ENCODE measurements around the gene HTR3E.
A peak's percentile ranks its signal among the peaks of the same experiment; 100 is the strongest.
"Not testable (repeated sequence)": the region's sequence is repeated elsewhere in the genome, so short reads cannot be mapped to it uniquely, and the experiment has no call there.

The HTR3E gene

DNA sequence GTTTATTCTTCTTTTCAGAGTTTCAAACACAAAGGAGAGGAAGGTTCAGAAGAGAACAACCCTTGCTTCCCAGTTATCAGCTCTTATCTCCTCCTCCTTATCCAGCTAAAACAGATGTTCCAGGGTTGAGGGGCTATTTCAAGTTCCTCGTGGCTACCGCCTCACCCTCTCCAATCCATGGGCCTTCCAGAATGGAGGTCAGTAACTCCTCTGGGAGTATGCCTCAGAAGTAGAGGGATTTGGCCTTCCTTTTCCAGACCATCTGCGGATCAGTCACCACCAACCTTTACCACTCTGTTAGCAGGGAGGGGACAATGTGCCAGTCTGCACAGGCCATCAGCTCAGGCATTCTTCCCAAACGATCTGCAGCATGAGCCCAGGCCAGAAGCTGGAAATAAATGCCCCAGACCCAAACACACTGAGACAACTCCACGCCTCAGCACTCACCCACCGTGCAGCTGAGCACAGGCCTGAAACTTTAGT is 29.2 kb upstream of the HTR3E start:
- DNase-seq (ENCODE audit: low read depth) = no peak
- no peak overlapping the region for H3K4me3 ChIP-seq (ENCODE audit: low read depth, low read length)
- TF ChIP-seq, protein P1, sequence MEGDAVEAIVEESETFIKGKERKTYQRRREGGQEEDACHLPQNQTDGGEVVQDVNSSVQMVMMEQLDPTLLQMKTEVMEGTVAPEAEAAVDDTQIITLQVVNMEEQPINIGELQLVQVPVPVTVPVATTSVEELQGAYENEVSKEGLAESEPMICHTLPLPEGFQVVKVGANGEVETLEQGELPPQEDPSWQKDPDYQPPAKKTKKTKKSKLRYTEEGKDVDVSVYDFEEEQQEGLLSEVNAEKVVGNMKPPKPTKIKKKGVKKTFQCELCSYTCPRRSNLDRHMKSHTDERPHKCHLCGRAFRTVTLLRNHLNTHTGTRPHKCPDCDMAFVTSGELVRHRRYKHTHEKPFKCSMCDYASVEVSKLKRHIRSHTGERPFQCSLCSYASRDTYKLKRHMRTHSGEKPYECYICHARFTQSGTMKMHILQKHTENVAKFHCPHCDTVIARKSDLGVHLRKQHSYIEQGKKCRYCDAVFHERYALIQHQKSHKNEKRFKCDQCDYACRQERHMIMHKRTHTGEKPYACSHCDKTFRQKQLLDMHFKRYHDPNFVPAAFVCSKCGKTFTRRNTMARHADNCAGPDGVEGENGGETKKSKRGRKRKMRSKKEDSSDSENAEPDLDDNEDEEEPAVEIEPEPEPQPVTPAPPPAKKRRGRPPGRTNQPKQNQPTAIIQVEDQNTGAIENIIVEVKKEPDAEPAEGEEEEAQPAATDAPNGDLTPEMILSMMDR (conservative IDR thresholded peaks at IDR 0.05; ENCODE audit: low read depth, low read length) = no peak

DNA sequence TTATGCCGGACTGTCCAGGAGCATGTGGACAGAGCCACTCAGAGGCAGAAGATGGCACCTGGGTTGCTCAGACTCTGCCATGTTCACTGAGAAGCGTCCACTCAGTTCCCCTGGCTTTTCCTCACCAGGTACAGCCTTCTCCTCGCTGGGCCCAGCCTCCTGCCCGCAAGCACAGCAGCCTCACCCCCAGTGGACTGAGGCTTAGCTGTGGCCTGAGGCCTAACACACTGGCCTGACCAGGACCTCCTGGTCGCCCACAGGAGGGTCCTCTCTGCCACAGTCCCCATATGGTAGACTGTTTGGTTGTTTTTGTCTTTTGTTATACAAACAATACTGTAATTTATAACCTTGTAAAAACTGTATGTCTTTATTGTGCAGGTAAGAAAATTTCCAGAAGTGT is 28.5 kb upstream of the HTR3E start:
- no peak overlapping the region for H3K4me3 ChIP-seq (ENCODE audit: low read depth, low read length)
- TF ChIP-seq, protein P1 (conservative IDR thresholded peaks at IDR 0.05; ENCODE audit: low read depth, low read length) = no peak
- no peak for DNase-seq (ENCODE audit: low read depth)

DNA sequence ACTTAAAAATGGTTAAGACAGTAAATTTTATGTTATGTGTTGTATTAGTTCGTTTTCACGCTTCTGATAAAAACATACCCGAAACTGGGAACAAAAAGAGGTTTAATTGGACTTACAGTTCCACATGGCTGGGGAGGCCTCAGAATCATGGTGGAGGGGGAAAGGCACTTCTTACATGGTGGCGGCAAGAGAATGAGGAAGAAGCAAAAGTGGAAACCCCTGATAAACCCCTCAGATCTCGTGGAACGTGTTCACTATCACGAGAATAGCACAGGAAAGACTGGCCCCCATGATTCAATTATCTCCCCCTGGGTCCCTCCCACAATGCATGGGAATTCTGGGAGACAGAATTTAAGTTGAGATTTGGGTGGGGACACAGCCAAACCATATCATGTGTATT is 25.7 kb upstream of the HTR3E start:
- not testable (repeated sequence) for DNase-seq (ENCODE audit: low read depth); H3K4me3 ChIP-seq (ENCODE audit: low read depth, low read length)

DNA sequence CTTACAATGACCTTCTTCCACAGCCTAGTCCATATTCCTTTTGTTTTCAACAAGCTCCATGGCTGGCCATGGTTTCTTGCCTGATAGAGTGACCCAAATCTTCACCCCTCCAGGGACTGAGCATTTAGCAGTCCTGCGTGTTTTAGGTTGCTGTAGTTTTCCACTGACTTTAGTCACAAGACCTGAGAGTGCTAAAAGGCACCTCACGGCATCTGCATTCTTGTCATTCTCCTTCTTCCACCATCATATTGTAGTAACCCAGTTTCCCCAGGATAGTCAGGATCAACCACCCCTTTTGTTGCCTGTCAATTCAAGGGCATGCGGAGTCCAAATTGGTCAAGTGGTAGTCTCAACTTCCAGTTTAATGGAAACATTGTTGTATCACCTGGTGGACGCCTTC is 23.2 kb upstream of the HTR3E start:
- no peak for DNase-seq (ENCODE audit: low read depth)
- TF ChIP-seq, protein P1 (conservative IDR thresholded peaks at IDR 0.05; ENCODE audit: low read depth, low read length) = no peak
- no peak overlapping the region for H3K4me3 ChIP-seq (ENCODE audit: low read depth, low read length)

DNA sequence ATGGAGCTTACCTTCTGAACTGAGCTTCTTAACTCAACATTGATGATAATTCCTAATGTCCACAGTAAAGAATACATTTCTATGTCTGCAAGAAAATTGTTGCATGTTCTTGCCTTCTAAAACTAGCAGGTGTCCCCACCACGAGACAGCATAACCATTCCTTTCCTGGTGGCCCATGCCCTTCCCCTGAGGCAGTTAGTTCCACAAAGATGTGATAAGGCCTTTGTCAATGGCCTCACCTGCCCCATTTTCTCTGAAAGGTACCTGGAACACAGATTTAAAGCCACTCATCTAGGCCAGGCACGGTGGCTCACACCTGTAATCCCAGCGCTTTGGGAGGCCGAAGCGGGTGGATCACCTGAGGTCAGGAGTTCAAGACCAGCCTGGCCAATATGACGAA is 21.0 kb upstream of the HTR3E start:
- TF ChIP-seq, protein P1 (conservative IDR thresholded peaks at IDR 0.05; ENCODE audit: low read depth, low read length) = no peak
- H3K4me3 ChIP-seq (ENCODE audit: low read depth, low read length) = no peak overlapping the region
- DNase-seq (ENCODE audit: low read depth) = no peak

DNA sequence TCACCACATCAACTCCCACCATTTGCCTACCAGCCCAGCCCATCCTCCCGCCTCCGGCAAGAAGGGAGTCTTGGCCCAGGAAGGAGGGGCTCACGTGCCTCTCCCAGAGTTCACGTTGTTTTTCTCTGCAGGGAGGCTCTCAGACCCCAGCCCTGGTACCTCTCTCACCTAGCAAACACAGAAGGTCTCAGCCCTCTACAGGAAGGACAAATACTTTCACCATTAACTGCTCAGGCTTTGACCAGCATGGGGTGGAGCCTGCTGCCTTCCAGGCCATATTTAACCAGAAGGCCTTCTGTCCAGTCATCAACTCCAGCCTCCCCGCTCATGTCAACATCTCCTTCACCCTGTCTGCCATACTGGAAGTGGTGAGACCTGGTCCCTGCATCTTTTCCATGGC is 19.0 kb upstream of the HTR3E start:
- DNase-seq (ENCODE audit: low read depth) = peak; percentile 12
- no peak overlapping the region for H3K4me3 ChIP-seq (ENCODE audit: low read depth, low read length)
- TF ChIP-seq, protein P1 (conservative IDR thresholded peaks at IDR 0.05; ENCODE audit: low read depth, low read length) = no peak

DNA sequence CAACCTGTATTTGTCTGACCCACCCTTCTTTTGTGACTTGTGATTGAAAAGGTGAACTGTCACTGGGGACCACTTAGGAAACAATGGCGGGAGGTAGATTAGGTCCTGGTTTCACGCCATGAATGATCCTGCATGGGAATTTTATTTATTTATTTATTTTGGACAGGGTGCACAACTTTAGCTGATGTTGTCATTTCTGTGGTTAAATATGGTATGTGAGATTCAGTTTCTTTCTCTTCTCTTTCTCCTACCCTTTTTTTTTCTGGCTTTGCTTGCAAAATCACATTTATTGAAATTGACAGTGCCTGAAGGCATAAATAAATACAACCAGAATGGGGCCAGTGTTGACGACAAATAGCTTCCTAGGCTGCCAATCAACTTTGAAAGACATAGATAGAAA is 18.0 kb upstream of the HTR3E start:
- TF ChIP-seq, protein P1 (conservative IDR thresholded peaks at IDR 0.05; ENCODE audit: low read depth, low read length) = no peak
- no peak overlapping the region for H3K4me3 ChIP-seq (ENCODE audit: low read depth, low read length)
- DNase-seq (ENCODE audit: low read depth) = peak; percentile 66

All from choroid plexus epithelial cell (primary cell).